ENCODE results near the gene PGR. TPM values are rescaled to one million over a fixed set of nuclear protein-coding genes. Genes with fewer than 3 reads are reported as not detected.
A peak's percentile ranks its signal among the peaks of the same experiment; 100 is the strongest.

PGR gene
- total RNA-seq, 1 experiment from 2014 or later: 0.20 TPM

GRCh38 chr11:101034076-101034475 is 95.5 kb downstream of the PGR start:
- CTCF ChIA-PET: no interaction called here

GRCh38 chr11:101032991-101033390 is 96.6 kb downstream of the PGR start:
- no peak for TF ChIP-seq ZNF416 (CRISPR knock-in tag; IDR thresholded peaks at IDR 0.05)
- TF ChIP-seq MYBL2 (CRISPR knock-in tag; IDR thresholded peaks at IDR 0.05): no peak
- Mint-ChIP-seq H3K27me3 (ENCODE audit: low read depth) (no peaks in the 10 kb centered on the region), H3K4me1 (0 out of 2 replicates have a peak, but pooled peaks cover 2% of the 10 kb centered on the region), H3K4me3 (no peak overlapping the region), H3K27ac (no peak overlapping the region), H3K9me3 (no peaks in the 10 kb centered on the region; the same call in 1 of the 2 replicates), H3K36me3 (no peaks in the 10 kb centered on the region)
- no peak for DNase-seq (ENCODE audit: low spot score)
- CTCF ChIA-PET: no interaction called here
- no peak for ATAC-seq
- POLR2A ChIA-PET: no interaction called here

More at GRCh38 chr11:101034076-101034475, 95.5 kb downstream of the PGR start:
- H3K36me3 Mint-ChIP-seq: no peaks in the 10 kb centered on the region
- TF ChIP-seq NR1H2 (CRISPR knock-in tag; IDR thresholded peaks at IDR 0.05): no peak
- TF ChIP-seq ZNF263 (CRISPR knock-in tag; IDR thresholded peaks at IDR 0.05; ENCODE audit: low read depth): no peak
- no peak for TF ChIP-seq NFE2L1 (CRISPR knock-in tag; IDR thresholded peaks at IDR 0.05)
- no peak for TF ChIP-seq ETV6 (CRISPR knock-in tag; IDR thresholded peaks at IDR 0.05)
- no peak for TF ChIP-seq TP53 (CRISPR knock-in tag; IDR thresholded peaks at IDR 0.05)
- no peak for TF ChIP-seq PRRX2 (CRISPR knock-in tag; IDR thresholded peaks at IDR 0.05)
- TF ChIP-seq, protein P1, sequence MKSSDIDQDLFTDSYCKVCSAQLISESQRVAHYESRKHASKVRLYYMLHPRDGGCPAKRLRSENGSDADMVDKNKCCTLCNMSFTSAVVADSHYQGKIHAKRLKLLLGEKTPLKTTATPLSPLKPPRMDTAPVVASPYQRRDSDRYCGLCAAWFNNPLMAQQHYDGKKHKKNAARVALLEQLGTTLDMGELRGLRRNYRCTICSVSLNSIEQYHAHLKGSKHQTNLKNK (CRISPR knock-in tag; IDR thresholded peaks at IDR 0.05): no peak
- no peak for TF ChIP-seq TEAD1 (CRISPR knock-in tag; IDR thresholded peaks at IDR 0.05)
- TF ChIP-seq GABPB1 (CRISPR knock-in tag; IDR thresholded peaks at IDR 0.05): no peak
- no peaks in the 10 kb centered on the region; the same call in 1 of the 2 replicates for H3K9me3 Mint-ChIP-seq
- no peak overlapping the region for H3K4me3 Mint-ChIP-seq
- POLR2A ChIA-PET: no interaction called here
- peak; percentile 11 for DNase-seq (ENCODE audit: low spot score)
- H3K27ac Mint-ChIP-seq: peak overlapping the region; percentile 10; the same call in 1 of the 2 replicates
- peak; percentile 83 for ATAC-seq
- 0 out of 2 replicates have a peak, but pooled peaks cover 2% of the 10 kb centered on the region for H3K4me1 Mint-ChIP-seq
- H3K27me3 Mint-ChIP-seq (ENCODE audit: low read depth): no peaks in the 10 kb centered on the region

DNA sequence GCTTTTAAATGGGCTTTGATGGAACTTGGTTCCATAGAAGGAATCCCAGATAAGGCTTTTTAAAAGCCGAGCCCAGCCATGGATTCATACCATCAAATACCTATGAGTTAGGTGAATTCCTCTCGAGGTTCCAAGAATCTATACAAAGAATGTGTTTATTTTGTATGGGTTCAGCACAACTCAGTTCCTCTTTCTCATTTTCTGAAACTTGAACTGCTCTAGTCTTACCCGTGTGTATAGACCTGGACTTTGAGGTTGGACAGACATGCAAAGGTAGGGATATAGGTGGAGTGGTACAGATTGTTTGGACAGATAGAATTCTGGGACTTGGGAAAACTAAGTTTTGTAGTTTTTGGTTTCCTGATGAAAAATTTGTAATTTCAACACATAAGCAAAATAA is 97.9 kb downstream of the PGR start:
- DNase-seq (ENCODE audit: low spot score) (no peak), ATAC-seq (no peak)
- no peak overlapping the region for H3K27ac Mint-ChIP-seq
- no peaks in the 10 kb centered on the region for H3K36me3 Mint-ChIP-seq
- ChIA-PET CTCF (no interaction called here), POLR2A (no interaction called here)
- H3K9me3 Mint-ChIP-seq: no peaks in the 10 kb centered on the region; the same call in 1 of the 2 replicates
- no peak for TF ChIP-seq TP53 (CRISPR knock-in tag; IDR thresholded peaks at IDR 0.05)
- TF ChIP-seq KAT7 (CRISPR knock-in tag; IDR thresholded peaks at IDR 0.05; ENCODE audit: borderline replicate concordance): no peak
- no peak for TF ChIP-seq ZNF416 (CRISPR knock-in tag; IDR thresholded peaks at IDR 0.05)
- TF ChIP-seq JUN (CRISPR knock-in tag; IDR thresholded peaks at IDR 0.05): no peak
- no peak for TF ChIP-seq OVOL2 (CRISPR knock-in tag; IDR thresholded peaks at IDR 0.05; ENCODE audit: borderline replicate concordance)
- no peak for TF ChIP-seq RORB (CRISPR knock-in tag; IDR thresholded peaks at IDR 0.05)
- no peak for TF ChIP-seq ARID4B (CRISPR knock-in tag; IDR thresholded peaks at IDR 0.05; ENCODE audit: borderline replicate concordance)
- TF ChIP-seq EMX1 (CRISPR knock-in tag; IDR thresholded peaks at IDR 0.05): no peak
- TF ChIP-seq JAZF1 (CRISPR knock-in tag; IDR thresholded peaks at IDR 0.05): no peak
- no peak for TF ChIP-seq USF1 (CRISPR knock-in tag; IDR thresholded peaks at IDR 0.05)
- no peak for TF ChIP-seq E2F5 (CRISPR knock-in tag; IDR thresholded peaks at IDR 0.05)
- no peak for TF ChIP-seq IRF2 (CRISPR knock-in tag; IDR thresholded peaks at IDR 0.05; ENCODE audit: borderline replicate concordance, low read depth)
- no peak for TF ChIP-seq NFATC4 (CRISPR knock-in tag; IDR thresholded peaks at IDR 0.05)
- TF ChIP-seq ZNF219 (CRISPR knock-in tag; IDR thresholded peaks at IDR 0.05; ENCODE audit: borderline replicate concordance): no peak
- no peak for TF ChIP-seq FOXJ3 (CRISPR knock-in tag; IDR thresholded peaks at IDR 0.05; ENCODE audit: borderline replicate concordance)
- TF ChIP-seq FOXP1 (CRISPR knock-in tag; IDR thresholded peaks at IDR 0.05; ENCODE audit: borderline replicate concordance): no peak
- no peak overlapping the region for H3K4me3 Mint-ChIP-seq
- H3K27me3 Mint-ChIP-seq (ENCODE audit: low read depth): no peaks in the 10 kb centered on the region
- H3K4me1 Mint-ChIP-seq: 0 out of 2 replicates have a peak, but pooled peaks cover 2% of the 10 kb centered on the region

Measured in WTC11 (cell line).